HCEC 1CT (cell line): ENCODE results near the gene DCANP1.
"Not testable (repeated sequence)": the region's sequence is repeated elsewhere in the genome, so short reads cannot be mapped to it uniquely, and the experiment has no call there.

Experiments
- DNase-seq: peaks from one replicate; pipeline ENCODE4 v3.0.0-alpha.2; 2017

DCANP1 gene, protein sequence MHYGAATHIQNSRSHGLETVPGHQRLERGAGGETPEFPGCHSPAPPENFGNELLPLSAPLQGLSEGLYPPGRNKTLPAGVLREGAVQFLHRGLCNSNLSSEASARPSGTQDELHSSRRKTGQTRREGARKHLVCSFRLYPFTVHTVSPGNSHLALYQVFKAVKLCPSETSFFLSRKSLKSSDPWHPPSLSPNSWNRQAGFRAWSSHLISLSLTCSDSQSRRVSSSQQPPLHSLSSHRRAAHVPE

DNA sequence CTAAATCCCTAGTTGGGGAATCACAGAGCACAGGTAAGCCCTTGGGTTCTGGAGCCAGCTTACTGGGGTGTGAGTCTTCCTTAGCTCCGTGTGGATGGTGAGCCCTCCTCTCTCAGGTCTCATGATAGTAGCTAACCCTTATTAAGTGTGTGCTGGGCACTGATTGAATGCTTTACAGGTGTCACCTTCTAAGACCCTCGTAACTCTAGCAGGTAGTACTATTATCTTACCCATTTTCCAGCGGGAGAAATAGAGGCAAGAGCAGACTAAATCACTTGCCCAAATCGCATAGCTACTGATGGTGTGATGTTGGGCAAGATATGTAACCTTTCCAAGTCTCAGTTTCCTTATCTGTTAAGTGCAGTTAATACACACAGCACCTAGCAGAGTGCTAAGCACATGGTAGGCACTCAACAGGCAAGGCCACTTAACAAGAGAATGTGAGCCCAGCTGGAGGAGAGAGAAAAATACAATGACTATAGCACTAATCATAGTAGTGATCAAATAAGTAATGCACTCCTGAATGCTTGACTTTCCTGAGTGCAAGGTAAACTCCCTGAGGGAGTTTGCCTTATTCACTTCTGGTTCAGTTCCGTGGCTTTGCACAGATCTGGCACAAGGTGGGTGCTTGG lies at the start of gene DCANP1:
Gene DCANP1 (minus strand): TSS at position 51 of the 632 bp plus-strand sequence. CDS start 240 bp downstream, outside the sequence.
- no peak for DNase-seq

DNA sequence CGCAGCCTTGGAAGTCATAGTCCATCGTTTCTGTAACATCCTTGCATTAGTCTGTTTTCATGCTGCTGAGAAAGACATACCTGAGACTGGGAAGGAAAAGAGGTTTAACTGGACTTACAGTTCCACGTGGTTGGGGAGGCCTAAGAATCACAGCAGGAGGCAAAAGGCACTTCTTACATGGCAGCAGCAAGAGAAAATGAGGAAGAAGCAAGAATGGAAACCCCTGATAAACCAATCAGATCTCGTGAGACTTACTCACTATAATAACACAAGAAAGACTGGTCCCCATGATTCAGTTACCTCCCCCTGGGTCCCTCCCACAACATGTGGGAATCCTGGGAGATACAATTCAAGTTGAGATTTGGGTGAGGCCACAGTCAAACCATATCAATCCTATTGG lies 48.4 kb upstream of the DCANP1 start:
- DNase-seq: not testable (repeated sequence)

DNA sequence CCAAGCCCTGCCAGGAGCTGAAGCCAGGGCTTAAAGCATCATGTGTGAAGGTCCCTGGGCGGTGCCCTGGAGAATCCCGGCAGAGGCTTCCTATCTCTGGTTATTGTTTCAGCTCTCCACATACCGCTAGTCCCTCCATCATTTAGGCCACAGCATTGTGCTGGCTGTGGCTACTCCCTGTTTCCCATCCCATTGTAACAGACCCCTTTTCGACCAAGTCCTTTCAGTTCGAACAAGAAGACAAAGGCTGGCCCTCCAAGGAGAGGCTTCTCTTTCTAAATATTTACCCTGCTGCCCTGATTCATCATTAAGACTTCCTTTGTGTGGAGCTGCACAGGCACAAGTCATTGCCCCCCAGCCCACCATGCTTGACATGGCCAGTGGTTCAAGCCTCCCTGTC lies 47.0 kb upstream of the DCANP1 start:
- DNase-seq: no peak

DNA sequence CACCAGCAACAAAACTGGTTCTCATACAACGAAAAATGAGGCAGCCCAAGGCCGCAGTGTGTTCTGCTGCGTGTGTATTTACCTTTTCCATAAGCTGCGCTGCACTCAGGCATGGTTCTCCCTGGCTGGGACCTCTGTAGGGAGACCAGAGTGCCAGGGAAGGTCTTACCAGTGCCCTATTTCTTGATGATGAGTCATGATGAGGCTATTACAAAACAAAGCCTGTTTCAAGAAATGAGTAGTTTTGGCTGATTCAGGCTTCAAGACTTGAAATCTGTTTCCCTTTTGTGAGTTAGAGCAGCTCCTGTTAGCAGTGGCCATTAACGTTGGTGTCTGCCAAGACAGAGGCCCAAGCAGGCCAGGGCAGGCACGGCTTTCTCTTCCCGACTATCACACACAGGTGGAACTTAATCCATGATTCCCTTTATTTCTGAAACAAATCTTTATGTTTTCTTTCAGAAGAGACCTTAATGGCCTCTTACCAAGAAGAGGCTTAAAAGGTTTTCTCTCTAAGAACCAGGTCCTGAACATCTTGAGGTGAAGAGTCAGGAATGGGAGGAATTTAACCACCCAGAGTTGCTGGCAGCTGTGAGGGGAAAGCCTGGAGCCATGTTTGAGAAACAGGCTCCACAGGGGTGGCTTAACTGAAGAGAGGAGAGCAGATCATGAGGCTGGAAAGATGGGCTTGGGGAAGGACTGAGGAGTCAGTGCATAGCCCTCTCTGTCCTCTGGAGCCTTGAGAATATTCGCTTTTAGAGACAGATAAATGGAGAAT lies 46.4 kb upstream of the DCANP1 start:
- DNase-seq: peak; percentile 89

DNA sequence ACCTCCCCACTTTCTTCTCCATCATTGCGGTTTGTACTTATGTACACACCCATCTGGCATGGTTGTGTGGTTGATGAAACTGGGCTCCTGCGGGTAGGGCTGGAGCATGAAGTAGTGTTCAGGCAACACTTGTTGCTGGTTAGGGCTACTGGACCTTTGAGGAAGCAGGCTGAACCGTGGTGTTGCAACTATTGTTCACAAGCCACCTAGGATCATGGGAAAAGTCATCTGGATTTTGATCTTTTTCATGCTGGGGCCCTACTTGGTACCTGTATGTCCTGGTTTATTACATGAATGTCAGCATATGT lies 45.1 kb upstream of the DCANP1 start:
- DNase-seq: no peak

DNA sequence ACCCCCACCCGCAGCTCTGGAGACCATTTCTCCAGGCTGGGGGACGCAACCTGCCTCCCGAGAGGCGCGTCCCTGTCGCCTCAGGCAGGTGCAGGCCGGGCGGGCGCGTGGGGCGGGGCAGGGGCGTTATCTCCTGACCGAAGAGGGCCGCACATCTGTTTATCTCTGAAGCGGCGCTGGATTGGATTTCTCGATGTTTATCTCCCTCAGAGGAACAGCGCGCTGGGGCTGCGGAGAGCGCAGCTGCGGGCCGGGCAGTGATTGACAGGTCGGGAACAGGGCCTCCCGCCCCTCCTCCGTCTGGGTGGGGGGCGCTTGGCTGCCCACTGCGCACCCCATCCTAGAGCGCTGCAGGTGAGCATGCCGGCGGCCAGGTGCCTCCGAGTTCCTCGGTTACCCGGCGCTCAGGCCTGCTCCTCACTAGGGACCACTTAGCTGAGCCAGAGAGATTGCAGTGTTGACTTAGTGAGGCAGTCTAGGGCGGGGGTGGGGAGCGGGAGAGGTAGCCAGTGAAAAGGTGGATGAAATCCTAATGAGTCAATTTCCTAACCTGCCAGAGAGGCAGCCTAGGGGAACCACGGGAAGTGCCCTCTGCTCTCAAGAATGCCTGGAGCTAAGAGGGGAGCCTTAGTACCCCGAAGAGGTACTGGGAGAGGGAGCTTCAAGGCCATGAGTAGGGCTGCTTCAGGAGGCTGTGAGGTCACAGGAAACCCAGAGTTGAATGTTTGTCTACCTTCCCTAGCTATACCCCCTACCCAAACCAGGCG lies 44.6 kb upstream of the DCANP1 start:
- DNase-seq: no peak

DNA sequence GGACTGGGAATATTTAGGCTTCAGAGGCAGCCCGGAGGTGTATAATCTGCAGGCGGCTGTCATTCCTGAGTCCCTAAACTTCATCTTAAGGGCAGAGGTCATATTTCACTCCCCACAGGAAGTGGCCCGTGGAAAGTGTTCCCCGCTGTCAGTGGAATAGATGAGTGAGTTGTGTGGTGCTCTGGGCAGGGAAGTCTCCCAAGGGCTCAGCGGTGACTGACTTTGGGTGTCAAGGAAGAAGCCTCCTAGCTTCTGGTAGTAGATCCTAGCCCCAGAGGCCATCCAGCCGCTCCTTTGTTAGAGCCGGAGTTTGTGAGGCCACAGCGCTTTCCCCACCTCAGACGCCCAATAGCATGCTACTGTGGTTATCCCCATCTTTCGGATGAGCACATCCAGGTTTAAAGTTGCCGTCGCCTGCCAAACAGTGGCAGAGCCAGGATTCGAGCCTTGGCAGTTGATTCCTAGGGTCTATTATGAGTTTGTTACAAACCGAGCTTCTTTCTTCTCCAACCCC lies 43.9 kb upstream of the DCANP1 start:
- DNase-seq: no peak

DNA sequence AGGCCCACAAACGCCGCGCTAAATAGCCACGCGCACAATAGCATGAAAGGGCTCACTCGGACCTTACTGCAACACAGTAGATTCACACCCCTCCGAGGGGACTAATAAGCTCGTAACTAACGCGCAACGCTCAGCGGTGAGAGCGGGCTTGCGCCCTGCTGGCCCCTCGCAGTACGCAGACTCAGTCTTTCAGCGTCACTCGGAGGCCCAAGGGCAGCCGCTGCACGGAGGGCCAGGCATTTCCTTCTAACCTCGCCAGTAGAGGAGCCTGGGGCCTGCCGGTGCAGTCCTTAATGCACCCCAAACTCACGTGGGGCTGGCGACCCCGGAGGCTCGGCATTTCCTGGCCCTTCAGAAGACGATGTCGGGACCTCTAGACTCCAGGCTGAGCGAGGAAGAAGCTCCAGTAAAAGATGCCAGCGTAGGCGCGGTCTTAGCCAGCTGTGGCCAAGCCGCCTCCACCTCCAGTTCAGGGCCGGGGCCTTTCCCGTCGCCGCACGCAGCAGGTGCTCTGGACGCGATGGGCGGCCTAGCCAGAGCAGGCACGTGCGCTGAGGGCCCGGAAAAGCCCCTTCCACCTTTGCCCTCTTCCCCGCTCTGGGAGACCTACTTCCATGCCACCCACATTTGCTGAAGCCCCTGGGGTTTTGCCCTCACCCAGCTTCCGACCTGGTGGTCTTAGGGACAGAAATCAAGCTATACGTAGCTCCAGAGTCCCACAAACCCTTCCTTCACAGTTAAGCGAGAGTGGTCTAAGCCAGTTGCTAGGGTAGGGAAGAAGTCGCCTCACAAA lies 43.3 kb upstream of the DCANP1 start:
- DNase-seq: no peak

DNA sequence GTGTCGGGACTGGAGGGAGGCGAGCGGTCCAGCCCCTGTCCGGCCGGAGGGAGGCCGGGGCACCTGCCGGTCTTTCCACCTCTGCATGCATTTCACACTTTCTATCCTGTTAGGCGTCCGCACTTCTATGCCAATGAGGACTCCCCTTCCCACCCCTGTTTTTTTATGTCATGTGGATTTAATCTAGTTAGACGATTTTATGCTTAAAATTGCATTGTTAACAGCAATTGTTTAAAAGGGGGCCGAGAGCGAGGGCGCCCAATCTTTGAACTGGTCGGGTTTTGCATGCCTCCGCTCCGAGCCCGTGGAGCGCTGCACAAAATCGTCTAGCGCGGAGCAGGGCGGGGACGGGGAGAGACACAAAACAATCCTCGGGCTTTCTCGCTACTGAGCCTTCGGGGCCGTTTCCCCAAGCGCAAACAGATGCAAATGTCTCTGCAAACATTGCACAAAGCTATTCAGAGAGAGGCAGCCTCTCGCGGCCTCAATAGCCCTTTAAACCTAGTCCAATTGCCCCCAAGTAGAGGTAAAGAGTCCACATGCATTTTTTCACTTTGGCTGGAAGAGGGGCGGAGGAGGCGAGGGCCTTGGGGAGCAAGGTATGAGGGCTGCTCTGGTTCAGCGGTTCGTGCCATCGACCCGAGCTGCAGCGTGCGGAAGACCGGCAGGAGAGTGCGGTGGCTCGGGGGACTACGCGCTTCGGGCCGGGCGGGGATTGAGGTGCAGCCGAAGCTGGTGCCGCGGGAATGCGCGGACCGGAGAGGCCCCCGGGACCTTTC lies 42.5 kb upstream of the DCANP1 start:
- DNase-seq: no peak

DNA sequence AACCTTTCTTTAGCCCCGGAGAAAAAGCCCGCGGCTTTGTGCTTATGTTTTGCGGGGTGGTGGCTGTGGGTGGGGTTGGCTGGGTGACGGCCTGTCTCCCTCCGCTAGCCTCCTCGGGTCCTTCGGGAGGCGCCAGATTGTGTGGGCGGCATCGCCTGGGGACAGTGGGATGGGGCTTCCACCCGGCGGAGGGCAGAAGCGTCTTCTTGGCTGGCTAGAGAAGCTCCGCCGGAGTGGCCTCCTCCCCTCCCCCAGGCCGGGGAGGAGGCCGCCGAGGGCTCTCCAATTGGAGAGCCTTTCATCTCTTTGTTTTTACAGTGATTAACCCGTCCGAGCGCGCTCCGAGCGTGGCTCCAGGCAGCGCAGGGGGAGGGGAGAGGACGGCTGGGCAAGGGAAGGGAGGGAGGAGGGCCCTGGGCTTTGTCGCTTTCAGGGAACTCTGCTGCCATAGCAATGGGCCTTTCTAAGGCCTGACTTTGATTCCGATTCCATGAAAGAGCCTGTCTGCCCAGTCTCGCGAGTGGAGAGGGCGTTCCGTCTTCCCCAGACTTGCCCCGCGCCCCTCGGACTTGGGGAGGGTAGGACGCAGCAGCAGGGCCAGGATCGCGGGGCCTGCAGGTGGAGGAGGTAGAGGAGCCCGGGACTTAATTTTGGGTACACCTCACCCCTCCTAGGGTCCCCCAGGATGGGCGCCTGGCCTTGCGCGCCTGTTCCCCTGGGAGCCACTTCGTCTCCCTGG lies 41.7 kb upstream of the DCANP1 start:
- DNase-seq: peak; percentile 74

DNA sequence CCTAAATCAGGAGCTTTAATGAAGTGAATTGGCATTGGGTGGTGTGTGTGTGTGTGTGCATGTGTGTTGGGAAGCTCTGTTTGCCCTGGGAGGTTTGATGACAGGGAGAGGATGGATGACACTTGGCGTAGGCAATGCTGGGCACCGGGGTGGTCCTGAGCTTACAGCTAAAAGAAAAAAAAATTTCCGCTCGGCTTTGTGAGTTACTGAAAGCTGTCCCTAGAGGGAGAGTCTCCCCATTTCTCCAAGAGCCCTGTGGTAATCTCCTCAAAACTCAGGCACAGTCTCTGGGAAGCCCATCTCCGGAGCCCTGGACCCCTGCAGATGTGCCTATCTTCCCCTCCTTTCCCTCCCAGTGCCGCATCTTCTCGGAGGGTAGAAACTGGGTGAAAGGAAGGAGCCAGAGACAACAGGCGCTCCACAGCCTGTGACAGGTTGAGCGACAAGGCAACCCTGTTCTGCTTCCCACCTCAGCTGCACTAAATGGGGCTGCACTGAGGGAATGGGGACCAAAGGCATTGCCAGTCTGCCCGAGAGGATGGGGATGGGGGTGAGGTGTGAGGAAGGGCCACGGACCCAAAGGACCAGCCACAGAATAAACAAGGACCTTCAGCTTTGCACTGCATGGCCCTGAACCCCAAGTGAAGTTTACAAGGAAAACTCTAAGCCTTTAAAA lies 40.8 kb upstream of the DCANP1 start:
- DNase-seq: no peak

DNA sequence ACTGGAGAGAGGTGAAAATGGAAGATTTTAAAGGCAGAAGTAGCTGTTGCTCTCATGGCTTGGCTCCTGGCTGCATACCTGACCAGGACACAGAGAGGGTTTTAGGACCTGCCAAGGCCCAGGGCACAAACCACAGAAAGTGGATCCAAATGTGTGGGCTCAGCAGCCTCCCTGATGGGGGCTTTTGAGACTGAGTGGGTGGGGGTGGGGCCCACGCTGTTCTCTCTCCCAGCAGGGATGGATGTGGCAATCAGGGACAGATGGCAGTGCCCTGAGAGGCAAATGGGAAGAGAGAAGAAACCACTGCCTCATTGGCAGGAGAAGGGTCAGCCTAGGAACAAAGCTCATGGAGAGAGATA lies 39.9 kb upstream of the DCANP1 start:
- DNase-seq: no peak

DNA sequence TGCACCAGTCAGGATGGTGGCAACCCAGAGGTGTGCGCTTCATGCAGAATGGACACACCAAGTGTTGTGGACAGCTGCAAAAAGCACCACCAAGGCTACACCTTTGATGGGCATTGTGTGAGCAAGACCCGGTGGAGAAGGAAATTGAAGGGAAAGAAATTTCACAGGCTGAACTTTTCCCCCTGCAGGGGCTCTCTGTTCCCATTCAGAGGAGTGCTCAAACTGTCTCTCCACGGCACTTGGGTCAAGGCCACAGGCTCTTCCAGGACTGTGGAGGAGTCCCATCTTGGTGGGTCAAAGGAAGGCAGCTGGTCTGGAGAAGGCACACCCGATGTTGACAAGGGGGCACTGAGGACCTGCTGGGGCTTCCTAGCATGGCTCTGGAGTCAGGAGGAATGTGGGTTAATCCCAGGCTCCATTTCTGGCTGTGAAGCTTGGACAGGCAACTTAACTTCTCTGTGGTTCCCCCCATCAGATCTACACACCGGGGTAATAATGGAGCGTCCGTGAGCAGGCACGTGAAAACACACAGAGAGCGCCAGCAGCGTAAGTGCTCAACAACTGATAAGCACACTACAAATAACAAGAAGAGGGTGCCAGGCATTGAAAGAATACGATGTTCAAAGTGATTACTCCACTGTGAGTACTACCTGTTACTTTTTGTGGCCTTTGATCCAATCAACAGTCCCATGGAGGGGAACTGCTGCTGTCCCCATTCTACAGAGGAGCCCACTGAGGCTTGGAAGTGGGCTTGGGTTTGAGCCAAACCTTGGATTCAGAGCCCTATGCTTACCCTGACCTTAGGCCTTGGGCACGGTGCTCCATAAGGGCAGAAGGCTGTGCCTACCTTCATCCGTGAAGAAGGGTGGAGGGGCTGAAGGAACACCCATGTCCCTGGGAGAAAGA lies 39.2 kb upstream of the DCANP1 start:
- DNase-seq: no peak

DNA sequence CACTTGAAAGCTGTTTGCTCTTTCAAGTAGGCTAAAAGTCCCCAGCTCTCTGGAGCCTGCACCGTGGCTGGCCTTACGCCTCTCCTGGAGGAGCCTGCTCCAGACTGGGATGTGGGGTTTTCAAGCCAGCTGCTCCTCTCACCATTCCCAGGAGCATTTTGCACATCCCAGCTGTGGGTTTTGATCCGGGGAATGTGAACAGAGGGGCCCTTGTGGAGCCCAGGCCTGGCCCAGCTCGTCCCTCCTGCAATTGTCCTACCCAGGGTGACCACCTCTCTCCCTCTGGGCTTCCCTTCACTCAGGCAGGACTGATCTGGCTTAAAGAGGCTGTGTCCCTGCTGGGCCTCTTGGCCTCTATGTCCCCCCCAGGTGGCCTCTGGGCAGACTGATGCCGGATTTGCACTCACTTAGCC lies 37.5 kb upstream of the DCANP1 start:
- DNase-seq: no peak

DNA sequence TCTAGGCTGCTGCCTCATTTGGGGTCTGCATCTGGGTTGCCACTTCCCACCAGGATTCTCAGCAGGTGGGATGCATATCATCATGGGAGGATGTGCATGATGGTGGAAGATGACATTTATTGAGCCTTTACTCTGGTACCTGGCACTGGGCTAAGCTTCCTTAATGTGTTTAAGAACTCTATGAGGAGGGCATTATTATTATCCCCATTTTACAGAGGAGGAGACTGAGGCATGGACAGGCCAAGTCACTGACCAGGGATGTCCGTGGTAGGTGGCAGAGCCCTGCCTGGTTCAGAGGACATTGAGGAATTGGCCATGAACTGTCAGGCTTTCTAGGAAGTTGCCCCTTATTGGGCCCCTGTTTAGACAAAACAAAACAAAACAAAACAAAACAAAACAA lies 36.1 kb upstream of the DCANP1 start:
- no peak for DNase-seq

DNA sequence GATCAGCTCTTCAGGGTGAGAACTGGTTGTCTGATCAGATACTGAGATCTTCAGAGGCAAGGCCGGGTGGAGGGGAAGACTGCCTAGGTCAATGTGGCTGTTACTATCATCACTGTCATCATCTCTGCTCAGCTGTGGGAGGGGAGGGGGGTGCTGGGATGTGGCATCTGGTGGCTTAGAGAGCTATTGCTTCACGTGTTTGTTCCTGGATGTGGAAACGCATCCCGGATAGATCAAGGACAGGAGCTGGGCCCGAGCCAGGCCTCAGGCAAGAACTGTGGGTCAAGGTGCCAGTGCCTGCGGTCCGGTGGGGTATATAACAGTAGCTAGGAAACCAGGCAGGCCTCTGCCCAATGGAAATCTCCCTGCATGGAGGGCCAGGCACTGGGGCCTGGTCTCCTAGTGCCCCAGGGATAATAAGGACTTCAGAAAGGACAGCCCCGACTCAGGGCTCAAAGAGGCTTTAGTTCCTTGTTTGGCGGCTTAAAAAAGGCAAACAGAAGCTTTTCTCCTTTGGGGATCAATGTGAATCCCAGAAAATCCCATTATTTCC lies 35.3 kb upstream of the DCANP1 start:
- no peak for DNase-seq

DNA sequence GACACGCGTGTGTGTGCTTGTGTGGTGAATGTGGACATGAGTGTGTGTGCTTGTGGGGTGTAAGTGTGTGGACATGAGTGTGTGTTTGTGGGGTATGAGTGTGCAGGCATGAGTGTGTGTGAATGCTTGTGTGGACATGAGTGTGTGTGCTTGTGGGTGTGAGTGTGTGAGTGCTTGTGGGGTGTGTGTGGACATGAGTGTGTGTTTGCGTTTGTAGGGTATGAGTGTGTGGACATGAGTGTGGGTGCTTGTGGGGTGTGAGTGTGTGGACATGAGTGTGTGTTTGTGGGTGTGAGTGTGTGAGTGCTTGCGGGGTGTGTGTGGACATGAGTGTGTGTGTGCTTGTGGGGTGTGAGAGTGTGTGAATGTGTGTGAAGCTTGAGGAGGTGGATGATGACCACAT lies 34.8 kb upstream of the DCANP1 start:
- DNase-seq: no peak

DNA sequence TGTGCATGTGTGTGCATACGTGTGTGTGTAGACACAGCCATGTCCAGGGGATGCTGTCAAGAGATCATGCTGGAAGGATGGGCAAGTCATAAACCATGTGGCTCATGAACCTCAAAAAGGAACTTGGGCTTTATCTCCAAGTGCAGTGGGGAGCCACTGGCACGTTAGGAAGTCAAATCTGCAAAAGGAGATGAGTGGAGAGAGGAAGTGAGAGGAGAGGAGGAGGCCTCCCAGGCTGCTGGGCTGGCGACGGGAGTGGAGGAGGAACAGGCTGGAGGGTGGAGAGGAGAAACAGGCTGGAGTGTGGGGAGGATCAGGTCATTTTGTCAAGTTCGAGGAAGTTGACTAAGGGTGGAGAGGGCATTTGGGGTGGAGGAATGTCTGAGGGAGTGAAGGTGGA lies 34.2 kb upstream of the DCANP1 start:
- no peak for DNase-seq

DNA sequence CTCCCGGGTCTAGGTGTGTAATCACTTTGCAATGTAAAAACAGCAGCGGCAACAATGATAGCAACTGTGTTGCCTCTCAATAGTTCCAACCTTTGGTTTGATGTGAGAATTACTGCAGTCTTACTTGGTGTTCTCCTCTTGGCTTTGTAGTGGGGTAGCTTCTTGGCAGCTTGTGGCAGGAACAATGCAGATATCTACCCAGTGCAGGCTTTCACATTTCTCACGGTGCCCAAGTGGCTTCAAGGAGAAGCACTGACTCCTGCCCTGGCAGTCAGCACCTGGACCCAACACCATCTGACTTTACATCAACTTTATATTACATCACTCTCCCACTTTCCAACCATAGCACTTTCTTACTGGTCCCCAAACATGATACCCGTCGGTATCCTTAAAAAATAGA lies 33.4 kb upstream of the DCANP1 start:
- no peak for DNase-seq
